ENCODE data around the gene DPH2. TPM values are rescaled to one million over a fixed set of nuclear protein-coding genes. Genes with fewer than 3 reads are reported as not detected.

The DPH2 gene
- total and polyA plus RNA-seq, 9 donors = 14.0 to 21.9 (median 18.1) TPM

DNA sequence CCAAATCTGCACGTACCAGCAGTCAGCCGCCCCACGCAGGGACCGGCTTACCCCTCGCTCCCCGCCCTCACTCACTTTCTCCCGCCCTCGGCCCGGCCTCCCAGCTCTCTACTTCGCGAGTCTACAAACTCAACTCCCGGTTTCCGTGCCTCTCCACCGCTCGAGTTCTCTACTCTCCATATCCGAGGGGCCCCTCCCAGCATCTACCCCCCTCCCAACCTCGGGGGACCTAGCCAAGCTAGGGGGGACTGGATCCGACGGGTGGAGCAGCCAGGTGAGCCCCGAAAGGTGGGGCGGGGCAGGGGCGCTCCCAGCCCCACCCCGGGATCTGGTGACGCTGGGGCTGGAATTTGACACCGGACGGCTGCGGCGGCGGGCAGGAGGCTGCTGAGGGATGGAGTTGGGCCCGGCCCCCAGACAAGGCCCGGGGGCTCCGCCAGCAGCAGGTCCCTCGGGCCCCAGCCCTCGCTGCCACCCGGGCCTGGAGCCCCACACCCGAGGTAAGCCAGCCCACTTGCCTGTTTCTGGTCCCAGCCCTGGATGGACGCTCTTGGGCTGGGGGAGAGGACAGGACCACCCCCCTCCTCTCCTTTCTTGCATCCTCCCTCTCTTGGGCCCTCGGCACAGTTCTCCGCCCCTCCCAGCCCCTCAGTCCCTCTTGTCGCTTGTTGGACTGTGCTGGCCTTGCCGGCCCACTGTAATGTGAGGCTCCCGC is 36.3 kb upstream of the DPH2 start, which contains the start of gene ARTN:
Gene ARTN, plus strand, starts transcription at position 416 of the 715 bp plus-strand sequence. CDS start 1,856 bp downstream, outside the sequence.
- 1% methylated on average over 38 of the region's 42 CpGs for WGBS (ENCODE audit: insufficient coverage)
- peaks cover 26% of the 10 kb centered on the region for H3K27me3 ChIP-seq (ENCODE audit: control insufficient read depth, insufficient read depth, low read length)
- peaks cover 32% of the 10 kb centered on the region for H3K4me1 ChIP-seq (ENCODE audit: control insufficient read depth, insufficient read depth, low read length)
- no peaks in the 10 kb centered on the region for H3K9me3 ChIP-seq (replicated peaks; ENCODE audit: control insufficient read depth, low read depth, low read length)
- peak within 1 kb of the TSS; percentile 40 for H3K4me3 ChIP-seq (ENCODE audit: low read length)
- no peak within 1 kb of the TSS for H3K27ac ChIP-seq (ENCODE audit: low read length)
- peaks cover 10% of the 10 kb centered on the region for H3K36me3 ChIP-seq (ENCODE audit: control insufficient read depth, insufficient read depth, low read length)
- peak; percentile 43 for DNase-seq

DNA sequence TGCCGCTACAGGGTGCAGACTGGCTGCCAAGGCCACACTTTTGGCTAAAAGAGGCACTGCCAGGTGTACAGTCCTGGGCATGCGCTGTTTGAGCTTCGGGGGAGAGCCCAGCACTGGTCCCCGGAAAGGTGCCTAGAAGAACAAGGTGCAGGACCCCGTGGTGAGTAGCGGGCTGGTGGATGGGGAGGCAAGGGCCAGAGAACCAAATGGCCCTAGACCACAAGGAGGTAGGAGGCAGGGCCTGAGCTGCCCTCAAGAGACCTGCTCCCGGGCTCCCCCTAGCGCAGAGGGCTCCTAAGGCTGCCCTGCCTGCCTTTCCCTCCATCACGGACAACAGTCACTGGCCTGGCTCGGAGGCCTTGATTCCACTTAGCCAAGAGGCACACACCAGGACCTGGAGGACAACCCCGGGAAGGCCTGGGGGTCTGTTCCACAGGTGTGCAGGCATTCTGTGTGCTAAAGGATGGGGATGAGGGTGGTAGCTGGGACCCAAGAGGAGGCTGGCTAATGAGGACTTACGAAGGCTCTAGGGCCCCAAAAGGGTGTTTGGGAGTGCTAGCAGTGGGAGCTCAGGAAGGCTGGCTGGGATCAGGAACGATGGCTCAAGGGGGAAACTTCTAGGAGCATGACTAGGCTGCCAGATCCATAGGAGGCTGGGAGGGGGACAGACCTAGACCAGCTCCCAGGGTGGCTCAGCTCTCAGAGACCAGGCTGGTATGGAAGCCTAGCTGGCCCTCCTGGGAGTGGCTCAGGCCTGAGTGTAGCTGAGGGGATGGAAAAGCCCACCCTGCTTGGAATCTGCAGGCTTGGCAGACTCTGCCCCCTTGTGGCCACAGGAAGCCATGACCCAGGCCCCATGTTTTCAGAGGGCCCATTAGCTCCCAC is 35.5 kb upstream of the DPH2 start:
- peak; percentile 72 for DNase-seq
- H3K27me3 ChIP-seq (ENCODE audit: control insufficient read depth, insufficient read depth, low read length) = peaks cover 26% of the 10 kb centered on the region
- WGBS (ENCODE audit: insufficient coverage) = 21% methylated on average over 13 of the region's 13 CpGs
- H3K36me3 ChIP-seq (ENCODE audit: control insufficient read depth, insufficient read depth, low read length) = peaks cover 10% of the 10 kb centered on the region
- peaks cover 39% of the 10 kb centered on the region for H3K4me1 ChIP-seq (ENCODE audit: control insufficient read depth, insufficient read depth, low read length)
- H3K4me3 ChIP-seq (ENCODE audit: low read length) = peak overlapping the region; percentile 40
- H3K27ac ChIP-seq (ENCODE audit: low read length) = no peak overlapping the region
- no peaks in the 10 kb centered on the region for H3K9me3 ChIP-seq (replicated peaks; ENCODE audit: control insufficient read depth, low read depth, low read length)

DNA sequence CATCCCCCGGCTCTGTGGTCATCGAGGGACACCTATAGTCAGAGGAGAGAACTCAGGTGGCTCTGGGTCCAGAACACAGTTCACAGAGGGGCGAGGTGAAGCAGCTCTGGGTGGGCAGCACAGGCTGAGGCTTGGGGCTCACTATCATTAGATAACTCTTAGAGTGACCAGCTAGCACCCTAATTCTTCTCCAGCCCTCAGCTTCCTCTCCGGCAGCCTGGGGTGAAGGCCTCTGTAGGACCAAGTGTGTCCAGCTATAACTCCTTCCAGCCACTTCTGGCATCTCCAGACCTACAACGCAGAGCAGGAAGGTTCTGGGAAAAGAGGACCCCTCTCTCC is 34.9 kb upstream of the DPH2 start:
- 30% methylated on average over 4 of the region's 5 CpGs for WGBS (ENCODE audit: insufficient coverage)
- Histone ChIP-seq H3K27me3 (ENCODE audit: control insufficient read depth, insufficient read depth, low read length) (peaks cover 26% of the 10 kb centered on the region), H3K9me3 (replicated peaks; ENCODE audit: control insufficient read depth, low read depth, low read length) (no peaks in the 10 kb centered on the region), H3K27ac (ENCODE audit: low read length) (no peak overlapping the region), H3K4me1 (ENCODE audit: control insufficient read depth, insufficient read depth, low read length) (peaks cover 40% of the 10 kb centered on the region), H3K4me3 (ENCODE audit: low read length) (no peak overlapping the region), H3K36me3 (ENCODE audit: control insufficient read depth, insufficient read depth, low read length) (peaks cover 8% of the 10 kb centered on the region)
- DNase-seq = no peak

DNA sequence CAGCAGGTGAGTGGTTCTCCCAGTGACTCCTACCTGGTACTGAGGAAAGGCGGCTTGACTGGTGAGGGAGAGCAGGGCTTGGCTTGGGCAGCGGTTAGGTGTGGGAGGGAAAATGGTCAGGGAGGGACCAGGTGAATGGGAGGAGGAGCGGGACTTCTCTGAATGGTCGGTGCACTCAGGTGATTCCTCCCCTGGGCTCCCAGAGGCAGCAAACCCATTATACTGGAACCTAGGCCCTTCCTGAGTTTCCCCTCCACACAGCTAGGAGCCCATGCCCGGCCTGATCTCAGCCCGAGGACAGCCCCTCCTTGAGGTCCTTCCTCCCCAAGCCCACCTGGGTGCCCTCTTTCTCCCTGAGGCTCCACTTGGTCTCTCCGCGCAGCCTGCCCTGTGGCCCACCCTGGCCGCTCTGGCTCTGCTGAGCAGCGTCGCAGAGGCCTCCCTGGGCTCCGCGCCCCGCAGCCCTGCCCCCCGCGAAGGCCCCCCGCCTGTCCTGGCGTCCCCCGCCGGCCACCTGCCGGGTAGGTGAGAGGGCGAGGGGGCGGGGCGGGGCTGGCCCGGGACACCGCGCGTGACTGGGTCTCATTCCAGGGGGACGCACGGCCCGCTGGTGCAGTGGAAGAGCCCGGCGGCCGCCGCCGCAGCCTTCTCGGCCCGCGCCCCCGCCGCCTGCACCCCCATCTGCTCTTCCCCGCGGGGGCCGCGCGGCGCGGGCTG is 33.9 kb upstream of the DPH2 start:
- Histone ChIP-seq H3K4me1 (ENCODE audit: control insufficient read depth, insufficient read depth, low read length) (peaks cover 40% of the 10 kb centered on the region), H3K4me3 (ENCODE audit: low read length) (no peak overlapping the region), H3K27me3 (ENCODE audit: control insufficient read depth, insufficient read depth, low read length) (peaks cover 26% of the 10 kb centered on the region), H3K36me3 (ENCODE audit: control insufficient read depth, insufficient read depth, low read length) (no peaks in the 10 kb centered on the region), H3K27ac (ENCODE audit: low read length) (no peak overlapping the region), H3K9me3 (replicated peaks; ENCODE audit: control insufficient read depth, low read depth, low read length) (no peaks in the 10 kb centered on the region)
- no peak for DNase-seq
- 7% methylated on average over 42 of the region's 48 CpGs for WGBS (ENCODE audit: insufficient coverage)

DNA sequence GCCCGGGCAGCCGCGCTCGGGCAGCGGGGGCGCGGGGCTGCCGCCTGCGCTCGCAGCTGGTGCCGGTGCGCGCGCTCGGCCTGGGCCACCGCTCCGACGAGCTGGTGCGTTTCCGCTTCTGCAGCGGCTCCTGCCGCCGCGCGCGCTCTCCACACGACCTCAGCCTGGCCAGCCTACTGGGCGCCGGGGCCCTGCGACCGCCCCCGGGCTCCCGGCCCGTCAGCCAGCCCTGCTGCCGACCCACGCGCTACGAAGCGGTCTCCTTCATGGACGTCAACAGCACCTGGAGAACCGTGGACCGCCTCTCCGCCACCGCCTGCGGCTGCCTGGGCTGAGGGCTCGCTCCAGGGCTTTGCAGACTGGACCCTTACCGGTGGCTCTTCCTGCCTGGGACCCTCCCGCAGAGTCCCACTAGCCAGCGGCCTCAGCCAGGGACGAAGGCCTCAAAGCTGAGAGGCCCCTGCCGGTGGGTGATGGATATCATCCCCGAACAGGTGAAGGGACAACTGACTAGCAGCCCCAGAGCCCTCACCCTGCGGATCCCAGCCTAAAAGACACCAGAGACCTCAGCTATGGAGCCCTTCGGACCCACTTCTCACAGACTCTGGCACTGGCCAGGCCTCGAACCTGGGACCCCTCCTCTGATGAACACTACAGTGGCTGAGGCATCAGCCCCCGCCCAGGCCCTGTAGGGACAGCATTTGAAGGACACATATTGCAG is 33.2 kb upstream of the DPH2 start:
- H3K9me3 ChIP-seq (replicated peaks; ENCODE audit: control insufficient read depth, low read depth, low read length) = no peaks in the 10 kb centered on the region
- peaks cover 26% of the 10 kb centered on the region for H3K27me3 ChIP-seq (ENCODE audit: control insufficient read depth, insufficient read depth, low read length)
- no peak overlapping the region for H3K4me3 ChIP-seq (ENCODE audit: low read length)
- 7% methylated on average over 56 of the region's 56 CpGs for WGBS (ENCODE audit: insufficient coverage)
- H3K27ac ChIP-seq (ENCODE audit: low read length) = no peak overlapping the region
- DNase-seq = peak; percentile 52
- H3K36me3 ChIP-seq (ENCODE audit: control insufficient read depth, insufficient read depth, low read length) = no peaks in the 10 kb centered on the region
- peaks cover 40% of the 10 kb centered on the region for H3K4me1 ChIP-seq (ENCODE audit: control insufficient read depth, insufficient read depth, low read length)

DNA sequence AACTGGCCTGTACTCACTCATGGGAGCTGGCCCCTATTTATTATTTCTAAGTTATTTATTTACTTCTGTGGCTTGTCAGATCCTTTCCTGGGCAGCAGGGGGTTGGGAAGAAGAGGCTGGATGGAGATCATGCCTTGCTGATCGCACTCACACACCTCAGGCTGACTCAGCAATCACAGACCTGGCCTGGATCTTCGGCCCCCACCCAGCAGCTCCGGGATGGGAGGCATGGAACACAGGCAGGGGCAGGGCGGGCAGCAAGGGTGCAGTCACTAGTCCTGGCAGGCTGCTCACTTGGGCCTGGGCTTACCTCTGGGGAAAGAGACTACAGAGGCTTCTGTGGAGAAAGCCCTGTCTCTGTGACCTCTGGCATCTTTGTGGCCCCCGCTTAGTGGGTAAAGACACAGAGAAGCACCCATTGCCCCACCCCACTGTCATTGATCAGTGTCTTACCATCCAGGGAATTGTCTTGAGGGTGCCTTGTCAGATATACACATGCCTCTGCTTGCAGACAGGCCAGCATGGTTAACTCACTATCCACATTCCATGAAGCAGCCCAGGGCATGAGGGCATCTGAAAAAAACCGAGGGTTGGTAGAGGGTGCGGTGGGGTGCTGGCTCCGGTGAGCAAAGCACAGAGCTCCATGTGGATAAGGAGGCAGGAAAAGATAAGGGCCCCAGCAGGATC is 32.5 kb upstream of the DPH2 start:
- 92% methylated on average over 4 of the region's 8 CpGs for WGBS (ENCODE audit: insufficient coverage)
- H3K9me3 ChIP-seq (replicated peaks; ENCODE audit: control insufficient read depth, low read depth, low read length) = no peaks in the 10 kb centered on the region
- peaks cover 26% of the 10 kb centered on the region for H3K27me3 ChIP-seq (ENCODE audit: control insufficient read depth, insufficient read depth, low read length)
- H3K36me3 ChIP-seq (ENCODE audit: control insufficient read depth, insufficient read depth, low read length) = no peaks in the 10 kb centered on the region
- peaks cover 40% of the 10 kb centered on the region for H3K4me1 ChIP-seq (ENCODE audit: control insufficient read depth, insufficient read depth, low read length)
- H3K27ac ChIP-seq (ENCODE audit: low read length) = no peak overlapping the region
- no peak overlapping the region for H3K4me3 ChIP-seq (ENCODE audit: low read length)
- DNase-seq = no peak

DNA sequence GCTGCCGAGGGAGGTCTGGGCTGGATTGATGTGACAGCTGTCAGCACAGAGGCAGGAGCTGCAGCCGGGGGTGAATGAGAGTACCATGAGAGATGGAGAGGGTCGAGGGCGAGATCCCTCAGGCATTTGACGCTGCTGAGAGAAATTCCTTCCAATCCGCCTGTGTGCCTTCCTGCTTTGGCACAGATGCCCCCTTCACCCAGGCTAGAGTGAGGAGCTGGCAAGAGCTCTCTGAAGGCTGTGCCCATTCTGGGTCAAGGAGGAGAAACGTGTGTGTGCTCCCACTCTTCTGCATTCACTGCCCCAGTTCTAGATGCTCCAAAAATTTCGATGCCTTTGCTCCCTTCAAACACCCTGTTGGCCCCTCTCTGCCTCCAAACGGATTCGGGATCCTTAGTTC is 31.4 kb upstream of the DPH2 start:
- Histone ChIP-seq H3K4me1 (ENCODE audit: control insufficient read depth, insufficient read depth, low read length) (peaks cover 31% of the 10 kb centered on the region), H3K27ac (ENCODE audit: low read length) (no peak overlapping the region), H3K36me3 (ENCODE audit: control insufficient read depth, insufficient read depth, low read length) (peaks cover under 1% of the 10 kb centered on the region), H3K4me3 (ENCODE audit: low read length) (no peak overlapping the region), H3K27me3 (ENCODE audit: control insufficient read depth, insufficient read depth, low read length) (peaks cover 21% of the 10 kb centered on the region), H3K9me3 (replicated peaks; ENCODE audit: control insufficient read depth, low read depth, low read length) (no peaks in the 10 kb centered on the region)
- no peak for DNase-seq
- WGBS (ENCODE audit: insufficient coverage) = 56% methylated on average over 10 of the region's 10 CpGs

DNA sequence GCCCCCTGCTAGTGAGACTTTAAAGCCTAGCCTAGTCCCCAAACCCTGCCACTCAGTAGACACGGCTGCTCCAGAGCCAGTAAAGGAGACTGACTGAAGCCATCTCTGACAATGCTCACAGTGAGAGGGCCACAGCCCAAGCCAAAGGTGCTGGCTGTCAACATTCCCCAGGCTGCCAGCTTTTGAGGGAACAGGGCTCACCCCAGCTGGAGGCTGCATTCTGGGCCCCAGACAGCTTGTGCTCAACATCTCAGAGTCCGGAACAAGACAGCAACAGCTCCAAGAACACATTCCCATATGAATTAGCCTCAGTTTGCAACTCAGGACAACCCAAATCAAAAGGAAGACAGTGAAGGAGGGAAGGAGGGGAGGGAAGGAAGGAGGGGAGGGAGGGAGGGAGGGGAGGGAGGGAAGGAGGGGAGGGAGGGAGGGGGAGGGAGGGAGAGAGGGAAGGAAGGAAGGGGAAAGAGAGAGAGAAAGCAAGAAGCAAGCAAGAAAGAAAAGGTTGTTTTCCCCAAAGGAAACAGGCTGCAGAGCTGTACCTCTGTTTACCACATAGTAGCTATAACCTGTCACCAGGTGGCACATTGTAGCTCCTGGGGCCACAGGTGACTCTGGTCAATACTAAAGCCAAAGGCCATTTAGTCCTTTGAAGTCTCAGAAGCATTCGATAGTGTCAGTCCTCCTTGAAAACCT is 30.8 kb upstream of the DPH2 start:
- H3K4me1 ChIP-seq (ENCODE audit: control insufficient read depth, insufficient read depth, low read length) = peaks cover 25% of the 10 kb centered on the region
- no peaks in the 10 kb centered on the region for H3K9me3 ChIP-seq (replicated peaks; ENCODE audit: control insufficient read depth, low read depth, low read length)
- no peak overlapping the region for H3K4me3 ChIP-seq (ENCODE audit: low read length)
- 38% methylated on average over 2 of the region's 3 CpGs for WGBS (ENCODE audit: insufficient coverage)
- H3K36me3 ChIP-seq (ENCODE audit: control insufficient read depth, insufficient read depth, low read length) = peaks cover 3% of the 10 kb centered on the region
- no peak overlapping the region for H3K27ac ChIP-seq (ENCODE audit: low read length)
- peak; percentile 75 for DNase-seq
- H3K27me3 ChIP-seq (ENCODE audit: control insufficient read depth, insufficient read depth, low read length) = peaks cover 16% of the 10 kb centered on the region

DNA sequence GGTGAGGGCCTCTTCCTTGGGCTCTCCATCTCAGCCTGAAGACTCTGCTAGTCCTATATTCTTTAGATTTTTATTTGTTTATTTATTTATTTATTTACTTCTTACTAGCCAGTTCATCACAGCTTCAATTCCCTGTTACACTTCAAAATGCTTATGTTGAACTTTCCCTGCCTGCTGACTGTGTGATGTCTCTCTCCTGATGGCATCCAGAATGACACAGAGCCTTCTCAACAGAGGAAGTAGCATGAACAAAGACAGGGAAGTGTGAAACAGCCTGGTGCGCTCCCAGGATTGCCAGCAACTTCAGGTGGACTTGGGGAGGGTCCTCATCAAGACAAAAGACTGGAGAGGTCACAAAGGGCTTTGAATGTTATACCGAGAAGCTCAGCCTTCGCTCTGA is 27.4 kb upstream of the DPH2 start:
- H3K27me3 ChIP-seq (ENCODE audit: control insufficient read depth, insufficient read depth, low read length) = no peaks in the 10 kb centered on the region
- no peak overlapping the region for H3K27ac ChIP-seq (ENCODE audit: low read length)
- H3K9me3 ChIP-seq (replicated peaks; ENCODE audit: control insufficient read depth, low read depth, low read length) = no peaks in the 10 kb centered on the region
- 84% methylated on average over 3 of the region's 3 CpGs for WGBS (ENCODE audit: insufficient coverage)
- H3K36me3 ChIP-seq (ENCODE audit: control insufficient read depth, insufficient read depth, low read length) = peaks cover 3% of the 10 kb centered on the region
- no peak overlapping the region for H3K4me3 ChIP-seq (ENCODE audit: low read length)
- peaks cover 22% of the 10 kb centered on the region for H3K4me1 ChIP-seq (ENCODE audit: control insufficient read depth, insufficient read depth, low read length)
- DNase-seq = no peak
